Measurements from ENCODE around the gene FUOM. TPM values are rescaled to one million over a fixed set of nuclear protein-coding genes. Genes with fewer than 3 reads are reported as not detected.
"Not testable (repeated sequence)": the region's sequence is repeated elsewhere in the genome, so short reads cannot be mapped to it uniquely, and the experiment has no call there.

Gene FUOM
- total RNA-seq, 1 experiment from 2014 or later = 31.5 TPM

DNA sequence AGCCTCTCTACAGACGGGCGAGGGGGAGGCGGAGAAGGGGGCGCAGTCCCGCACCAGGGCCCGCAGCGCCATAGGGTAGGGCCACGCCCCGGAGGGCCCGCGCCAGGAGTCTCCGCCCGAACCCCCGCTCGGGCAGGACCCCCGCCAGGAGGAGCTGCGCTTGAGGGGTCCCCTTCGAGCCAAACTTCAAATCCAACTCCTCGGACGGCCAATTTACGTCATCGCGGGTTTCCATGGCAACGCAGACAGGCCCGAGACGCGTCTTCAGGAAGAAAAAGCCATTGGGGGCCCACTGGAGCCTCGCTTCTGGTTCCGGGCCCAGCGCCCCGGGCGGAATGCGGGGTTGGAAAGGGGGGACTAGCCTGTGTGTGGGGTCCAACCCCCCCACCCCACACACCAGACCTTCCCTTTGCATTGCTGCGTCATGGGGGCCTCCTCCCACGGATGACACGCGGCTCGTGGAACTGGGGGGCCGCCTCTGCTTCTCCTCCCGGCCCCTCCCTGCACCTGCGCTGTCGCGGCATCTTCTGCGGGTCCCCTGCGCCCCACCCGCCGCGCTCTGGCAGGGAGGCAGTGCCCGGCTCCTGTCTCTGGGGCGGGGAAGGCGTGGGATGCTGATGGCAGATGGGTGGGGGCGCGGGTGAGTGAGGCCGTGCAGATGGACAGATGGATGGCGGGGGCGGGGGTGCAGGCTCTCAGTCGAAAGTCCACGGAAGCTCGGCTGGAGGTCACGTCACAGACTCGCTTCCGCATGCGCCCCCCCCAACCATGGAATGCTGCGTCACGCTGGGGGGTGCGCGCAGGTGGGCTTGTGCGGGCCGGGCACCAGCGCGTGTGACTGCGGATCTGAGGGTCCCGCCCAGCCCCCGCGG is 22.3 kb downstream of the FUOM start:
- DNase-seq (ENCODE audit: low read depth) = no peak

DNA sequence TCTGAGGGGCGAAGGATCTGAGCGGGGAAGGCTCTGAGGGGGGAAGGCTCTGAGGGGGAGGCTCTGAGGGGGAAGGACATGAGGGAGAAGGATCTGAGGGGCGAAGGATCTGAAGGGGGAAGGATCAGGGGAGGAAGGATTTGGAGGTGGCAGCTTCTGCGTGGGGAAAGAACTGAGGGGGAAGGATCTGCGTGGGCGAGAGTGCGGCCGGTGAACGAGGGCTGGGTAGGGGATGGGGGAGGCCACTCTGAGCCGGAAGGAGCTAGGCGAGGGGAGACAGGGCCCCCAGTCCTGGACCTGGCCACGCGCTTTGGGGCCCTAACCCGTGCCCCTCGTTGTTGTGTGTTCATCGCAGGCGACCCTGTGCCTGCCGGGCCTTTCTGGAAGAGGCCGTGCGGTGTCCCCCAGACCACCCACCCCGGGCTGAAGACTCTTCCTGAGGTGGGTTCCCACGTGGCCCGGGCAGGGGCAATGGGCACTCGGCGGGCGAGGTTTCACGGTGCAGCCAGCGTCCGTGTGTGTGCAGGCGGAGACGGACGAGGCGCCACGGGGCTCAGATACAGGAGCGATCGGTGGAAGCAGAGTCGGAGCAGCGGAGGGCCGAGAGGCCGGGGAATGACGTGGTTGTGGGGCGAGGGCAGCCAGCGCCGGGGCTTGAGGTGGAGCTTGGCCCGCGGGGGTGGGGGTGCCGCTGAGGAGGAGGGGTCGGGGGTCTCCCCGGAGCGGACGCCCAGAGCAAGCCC is 23.1 kb downstream of the FUOM start:
- DNase-seq (ENCODE audit: low read depth) = no peak

DNA sequence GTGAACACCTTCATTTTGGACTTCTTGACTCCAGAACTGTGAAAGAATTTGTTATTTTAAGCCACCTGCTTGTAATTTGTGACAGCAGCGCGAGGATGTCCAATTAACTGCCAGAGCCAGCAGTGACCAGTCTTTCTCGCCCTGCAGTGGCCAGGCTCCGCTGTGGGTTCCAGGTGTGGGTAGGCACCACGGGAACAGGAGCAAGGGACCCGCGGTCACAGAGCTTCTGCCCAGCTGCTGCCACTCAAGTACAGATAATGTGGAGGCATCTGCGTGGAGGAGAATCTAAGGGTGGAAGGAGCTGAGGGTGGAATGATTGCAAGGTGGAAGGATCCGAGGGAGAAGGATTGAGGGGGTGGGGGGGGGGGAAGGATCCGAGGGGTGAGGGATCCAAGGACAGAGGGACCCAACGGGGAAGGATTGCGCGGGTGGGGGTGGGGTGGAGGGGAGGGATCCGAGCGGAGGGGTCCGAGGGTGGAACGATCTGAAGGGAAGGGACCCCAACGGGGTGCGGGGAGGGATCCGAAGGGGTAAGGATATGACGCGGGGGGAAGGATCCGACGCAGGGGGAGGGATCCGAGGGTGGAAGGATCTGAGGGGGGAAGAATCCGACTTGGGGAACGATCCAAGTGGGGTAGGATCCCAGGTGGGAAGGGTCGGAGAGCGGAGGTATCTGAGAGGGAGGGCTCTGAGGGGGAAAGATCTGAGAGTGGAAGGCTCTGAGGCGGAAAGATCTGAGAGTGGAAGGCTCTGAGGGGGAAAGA is 24.7 kb downstream of the FUOM start:
- DNase-seq (ENCODE audit: low read depth) = no peak

DNA sequence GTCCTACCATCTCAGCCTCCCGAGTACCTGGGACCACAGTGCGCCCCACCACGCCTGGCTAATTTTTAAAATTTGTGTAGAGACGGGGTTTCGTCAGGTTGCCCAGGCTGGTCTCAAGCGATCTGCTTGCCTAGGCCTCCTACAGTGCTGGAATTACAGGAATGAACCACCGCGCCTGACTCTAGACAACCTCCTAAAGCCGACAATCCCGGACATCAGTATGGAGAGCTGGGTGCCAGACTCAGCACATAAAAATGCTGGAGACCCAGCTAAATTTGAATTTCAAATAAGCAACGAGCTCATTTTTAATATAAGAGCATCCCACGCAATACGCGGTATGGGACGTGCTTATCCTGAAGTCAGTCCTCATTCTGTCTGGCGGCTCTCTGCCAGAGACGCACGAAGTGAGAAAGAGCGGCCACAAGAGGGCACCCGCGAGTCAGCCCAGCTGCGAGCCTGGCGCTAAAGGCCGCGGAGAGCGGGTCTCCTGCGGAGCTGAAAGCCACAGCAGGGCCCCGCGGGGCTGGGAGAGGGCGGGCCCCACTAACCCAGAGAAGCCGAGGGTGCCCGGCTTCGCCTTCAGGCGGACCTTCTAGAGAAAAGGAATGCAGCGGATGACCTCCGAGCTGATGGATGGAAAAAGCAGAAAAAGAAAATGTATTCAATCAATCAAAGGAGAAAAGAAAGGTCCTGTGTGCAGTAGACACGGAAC is 28.2 kb downstream of the FUOM start:
- DNase-seq (ENCODE audit: low read depth) = peak; percentile 78

DNA sequence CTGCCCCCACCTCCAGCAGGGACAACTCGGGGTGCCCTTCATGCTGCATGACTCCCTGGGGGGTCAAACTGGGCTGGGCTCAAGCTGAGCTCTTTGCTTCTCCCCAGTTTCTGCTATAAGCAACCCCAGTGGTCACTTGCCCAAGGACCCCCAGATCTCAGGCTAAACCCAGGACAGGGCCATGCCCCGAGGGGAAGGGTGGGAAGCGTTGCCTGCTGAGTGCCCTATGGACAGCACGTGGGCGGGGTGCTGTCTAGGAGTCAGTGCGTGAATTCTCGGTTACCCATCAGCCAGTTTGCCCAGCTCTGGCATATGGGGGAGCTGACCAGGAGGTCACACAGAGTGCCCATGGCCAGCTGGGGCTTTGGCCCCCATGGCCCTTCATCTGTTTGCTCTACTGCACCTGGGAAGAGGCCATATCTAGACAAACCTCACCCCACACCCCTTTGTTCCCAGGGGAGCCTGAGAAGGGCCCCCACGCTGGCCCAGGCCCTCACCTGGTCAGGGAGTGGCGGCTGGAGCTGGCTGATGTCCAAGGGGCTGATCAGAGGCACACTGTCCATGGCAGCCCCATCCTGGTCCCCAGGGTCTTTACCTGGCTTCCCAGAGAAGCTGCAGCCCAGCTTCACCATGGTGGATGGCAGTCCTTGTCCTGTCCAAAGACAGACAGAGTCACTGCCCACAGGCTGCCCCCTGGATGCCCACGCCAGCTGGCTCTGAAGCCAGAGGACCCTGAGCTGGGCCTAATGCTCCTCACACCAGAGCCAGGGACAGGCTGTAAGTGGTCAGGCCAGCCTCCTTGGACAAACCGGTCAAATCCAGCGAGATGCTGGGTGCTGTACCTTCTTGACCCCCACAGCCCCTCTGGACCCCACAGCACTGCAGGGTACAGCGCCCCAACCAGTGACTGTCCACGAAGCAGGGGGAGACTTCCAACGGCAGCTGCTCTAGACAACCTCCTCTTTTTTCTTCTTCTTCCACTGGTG is 29.2 kb downstream of the FUOM start:
- DNase-seq (ENCODE audit: low read depth) = no peak

DNA sequence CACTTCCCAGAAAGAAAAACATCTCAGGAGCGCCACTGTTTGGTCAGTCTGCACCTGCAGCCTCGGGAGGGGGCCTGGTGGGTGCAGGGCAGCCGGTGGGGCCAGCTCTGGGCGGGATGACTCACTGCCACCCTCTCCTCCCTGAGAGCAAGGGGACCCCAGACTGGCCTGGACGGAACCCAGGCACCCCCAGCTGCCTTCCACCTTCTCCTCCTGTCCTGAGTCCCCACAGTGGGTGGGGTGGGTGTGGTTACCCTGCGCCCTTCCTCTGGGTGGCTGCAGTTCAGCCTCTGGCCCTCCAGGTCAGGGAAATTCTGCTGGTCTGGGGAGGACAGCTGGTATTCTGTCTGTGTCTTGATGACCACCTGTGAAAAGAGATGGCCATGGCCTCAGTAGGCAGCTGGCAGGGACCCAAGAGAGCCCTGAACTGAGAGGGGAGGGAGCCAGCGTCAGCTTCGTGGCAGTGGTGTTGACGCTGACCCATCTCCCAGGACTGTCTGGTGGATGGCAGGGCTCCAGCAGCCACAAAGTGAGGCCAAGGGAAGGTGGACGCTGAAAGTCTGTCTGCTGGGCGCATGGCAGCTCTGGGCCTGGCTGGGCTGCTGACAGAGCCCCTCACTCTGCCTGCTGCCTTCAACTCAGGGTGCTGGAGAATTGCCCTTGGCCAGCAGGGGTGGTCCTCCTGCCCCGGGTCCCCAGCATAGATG is 30.0 kb downstream of the FUOM start:
- peak; percentile 38 for DNase-seq (ENCODE audit: low read depth)

DNA sequence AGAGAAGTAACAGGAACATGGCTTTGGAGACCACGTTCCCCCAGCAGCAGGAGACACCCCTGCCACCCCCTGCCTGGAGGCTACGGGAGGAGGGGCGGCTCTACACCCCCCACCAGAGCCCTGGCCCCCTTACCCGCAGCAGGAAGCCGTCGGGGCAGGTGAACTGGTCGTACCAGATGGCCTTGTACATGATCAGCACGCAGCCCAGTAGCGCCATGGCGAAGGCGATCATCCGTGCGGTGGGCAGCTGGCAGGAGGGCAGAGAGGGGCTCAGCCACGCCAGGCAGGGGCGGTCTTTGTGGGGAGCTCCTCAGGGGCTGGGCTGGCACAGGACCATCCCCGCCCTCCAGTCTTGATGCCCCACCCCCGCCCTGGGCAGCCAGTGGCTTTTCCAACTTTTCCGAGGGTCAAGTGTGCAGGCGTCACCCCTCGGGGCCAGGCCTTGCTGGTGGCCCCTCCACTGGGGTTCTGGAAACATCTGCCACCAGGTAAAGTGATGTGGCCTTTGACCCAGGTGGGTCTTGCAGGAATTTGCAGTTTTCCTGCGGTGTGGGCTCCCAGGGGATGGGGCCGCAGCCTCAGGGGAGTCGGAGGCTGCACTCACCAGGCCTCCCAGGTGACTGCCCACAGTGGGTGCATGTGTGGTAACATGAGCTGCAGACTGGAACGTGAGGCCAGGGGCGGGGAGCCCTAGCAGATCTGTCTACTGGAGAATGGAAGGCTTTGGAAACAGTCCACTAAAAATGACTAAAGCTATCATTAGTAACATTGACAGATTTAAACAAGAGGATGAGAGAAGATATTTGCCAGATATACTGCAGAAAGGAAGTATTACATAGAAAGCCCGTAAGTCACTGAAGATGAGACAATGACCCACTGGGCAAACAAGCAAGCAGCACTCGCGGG is 30.8 kb downstream of the FUOM start:
- DNase-seq (ENCODE audit: low read depth) = no peak

DNA sequence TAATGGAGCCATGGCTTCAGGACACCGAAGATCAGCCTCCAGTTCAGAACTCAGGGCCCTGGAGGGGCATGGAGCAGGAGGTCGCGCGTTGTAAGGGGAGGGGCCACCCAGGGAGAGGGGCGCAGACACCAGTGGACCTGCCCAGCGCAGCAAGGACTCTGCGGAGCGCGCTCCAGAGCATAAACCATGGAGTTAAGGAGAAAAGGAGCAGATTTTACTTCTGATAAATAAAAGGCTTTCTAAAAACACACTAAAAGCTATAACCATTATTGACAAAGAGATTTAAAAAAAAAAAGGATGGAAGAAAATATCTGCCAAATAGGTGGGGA is 31.6 kb downstream of the FUOM start:
- DNase-seq (ENCODE audit: low read depth) = no peak

DNA sequence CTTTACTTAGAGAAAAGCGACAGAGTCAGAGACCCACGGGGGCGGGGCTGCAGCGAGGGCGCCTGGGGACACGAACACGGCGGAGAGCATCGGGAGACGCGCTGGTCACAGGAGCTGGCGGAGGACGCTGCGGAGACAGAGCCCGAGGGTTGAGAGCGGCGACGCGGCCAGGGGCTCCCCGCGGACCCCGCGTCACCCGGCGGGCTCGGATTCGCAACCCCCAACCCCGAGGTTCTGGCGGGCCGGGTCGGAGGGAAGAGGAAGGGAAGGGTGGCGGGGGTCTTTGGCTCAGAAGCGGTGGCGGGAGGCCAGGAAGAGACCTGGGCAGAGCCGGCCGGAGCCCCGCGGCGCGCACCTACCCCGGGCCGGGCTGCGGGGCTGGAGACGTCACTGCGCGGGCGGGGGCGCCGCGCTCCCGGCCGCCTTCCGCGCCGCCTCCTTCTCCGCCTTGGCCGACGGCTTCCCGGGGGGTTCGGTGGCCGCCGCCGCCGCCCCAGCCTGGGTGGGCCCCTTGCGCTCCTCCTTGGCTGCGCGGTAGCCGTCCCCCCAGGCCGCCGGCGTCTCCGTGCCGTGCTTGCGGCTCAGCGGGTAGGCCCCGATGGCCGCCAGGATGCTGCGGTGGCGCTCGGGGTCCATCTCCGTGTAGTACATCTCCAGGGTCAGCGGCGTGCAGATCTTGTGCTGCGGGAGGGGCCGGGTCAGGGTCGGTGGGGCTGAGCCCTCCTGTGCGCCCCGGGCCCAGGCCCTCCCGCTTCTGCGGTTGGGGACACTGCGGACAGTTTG is 32.2 kb downstream of the FUOM start:
- DNase-seq (ENCODE audit: low read depth) = no peak

DNA sequence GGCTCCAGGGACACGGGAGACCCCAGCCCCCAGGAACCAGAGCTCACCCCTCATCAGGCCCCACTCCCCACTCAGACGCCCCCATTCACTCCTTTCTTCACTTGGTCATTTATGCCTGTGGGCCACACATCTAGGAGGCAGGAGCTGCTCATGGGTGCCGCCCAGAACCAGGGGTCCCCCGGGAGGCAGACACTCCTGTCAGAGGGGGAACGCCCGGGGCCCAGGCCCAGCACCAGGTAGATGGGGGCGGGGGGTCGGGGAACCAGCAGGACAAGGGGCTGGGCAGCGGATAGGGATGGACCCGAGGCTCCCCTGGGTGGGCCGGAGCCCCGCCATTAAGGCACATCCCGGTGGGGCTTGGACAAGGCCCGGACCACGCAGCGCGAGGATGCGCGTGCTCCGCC is 33.0 kb downstream of the FUOM start:
- no peak for DNase-seq (ENCODE audit: low read depth)

DNA sequence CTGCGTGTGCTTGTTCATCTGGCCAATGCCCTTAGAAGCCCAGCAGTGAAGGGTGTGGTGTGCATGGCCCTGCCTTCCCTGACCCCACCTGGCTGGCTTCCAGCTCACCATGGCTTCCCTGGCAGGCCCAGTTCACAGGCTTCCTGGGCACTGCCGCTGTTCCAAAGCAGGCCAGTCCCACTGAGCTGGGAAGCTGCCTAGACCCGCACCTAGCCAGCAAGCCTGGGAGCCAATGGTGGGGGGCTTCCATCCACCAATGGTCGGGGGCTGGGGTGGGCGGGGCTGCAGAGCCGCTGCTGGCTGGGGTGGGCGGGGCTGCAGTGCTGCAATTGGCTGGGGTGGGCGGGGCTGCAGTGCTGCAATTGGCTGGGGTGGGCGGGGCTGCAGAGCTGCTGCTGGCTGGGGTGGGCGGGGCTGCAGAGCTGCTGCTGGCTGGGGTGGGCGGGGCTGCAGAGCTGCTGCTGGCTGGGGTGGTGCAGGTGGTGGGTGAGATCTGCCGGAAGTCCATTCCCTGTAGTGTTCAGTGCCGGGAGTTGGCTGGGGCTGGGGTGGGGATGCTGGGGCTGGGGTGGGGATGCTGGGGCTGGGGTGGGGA is 33.5 kb downstream of the FUOM start:
- no peak for DNase-seq (ENCODE audit: low read depth)

DNA sequence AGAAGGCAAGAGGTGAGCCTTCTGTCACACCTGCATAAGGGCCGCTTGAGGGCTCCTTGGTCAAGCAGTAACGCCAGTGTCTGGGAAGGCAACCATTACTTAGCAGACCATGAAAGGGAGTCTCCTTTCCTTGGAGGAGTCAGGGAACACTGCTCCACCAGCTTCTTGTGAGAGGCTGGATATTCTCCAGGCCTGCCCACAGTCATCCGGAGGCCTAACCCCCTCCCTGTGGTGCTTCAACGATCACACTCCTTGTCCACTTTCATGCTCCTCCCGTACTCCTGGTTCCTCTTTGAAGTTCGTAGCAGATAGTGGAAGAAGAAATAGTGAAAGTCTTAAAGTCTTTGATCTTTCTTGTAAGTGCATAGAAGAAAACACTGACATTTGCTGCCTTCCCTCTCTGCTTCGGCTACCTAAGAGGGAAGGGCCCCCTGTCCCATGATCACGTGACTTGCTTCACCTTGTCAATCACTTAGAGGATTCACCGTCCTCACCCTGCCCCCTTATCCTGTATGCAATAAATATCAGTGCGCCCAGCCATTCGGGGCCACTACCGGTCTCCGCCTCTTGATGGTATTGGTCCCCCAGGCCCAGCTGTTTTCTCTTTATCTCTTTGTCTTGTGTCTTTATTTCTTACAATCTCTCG is 35.6 kb downstream of the FUOM start:
- DNase-seq (ENCODE audit: low read depth) = not testable (repeated sequence)

DNA sequence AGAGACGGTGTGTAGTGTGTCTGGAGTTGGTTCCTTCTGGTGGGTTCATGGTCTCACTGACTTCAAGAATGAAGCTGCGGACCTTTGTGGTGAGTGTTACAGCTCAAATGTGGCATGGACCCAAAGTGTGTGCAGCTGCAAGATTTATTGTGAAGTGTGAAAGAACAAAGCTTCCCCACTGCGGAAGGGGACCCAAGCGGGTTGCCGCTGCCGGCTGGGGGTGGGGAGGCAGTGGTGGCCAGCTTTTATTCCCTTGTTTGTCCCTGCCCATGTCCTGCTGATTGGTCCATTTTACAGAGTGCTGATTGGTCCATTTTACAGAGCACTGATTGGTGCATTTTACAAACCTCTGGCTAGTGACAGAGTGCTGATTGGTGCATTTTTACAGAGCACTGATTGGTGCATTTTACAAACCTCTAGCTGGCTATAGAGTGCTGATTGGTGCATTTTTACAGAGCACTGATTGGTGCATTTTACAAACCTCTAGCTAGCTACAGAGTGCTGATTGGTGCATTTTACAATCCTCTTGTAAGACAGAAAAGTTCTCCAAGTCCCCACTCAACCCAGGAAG is 36.9 kb downstream of the FUOM start:
- peak; percentile 32 for DNase-seq (ENCODE audit: low read depth)

DNA sequence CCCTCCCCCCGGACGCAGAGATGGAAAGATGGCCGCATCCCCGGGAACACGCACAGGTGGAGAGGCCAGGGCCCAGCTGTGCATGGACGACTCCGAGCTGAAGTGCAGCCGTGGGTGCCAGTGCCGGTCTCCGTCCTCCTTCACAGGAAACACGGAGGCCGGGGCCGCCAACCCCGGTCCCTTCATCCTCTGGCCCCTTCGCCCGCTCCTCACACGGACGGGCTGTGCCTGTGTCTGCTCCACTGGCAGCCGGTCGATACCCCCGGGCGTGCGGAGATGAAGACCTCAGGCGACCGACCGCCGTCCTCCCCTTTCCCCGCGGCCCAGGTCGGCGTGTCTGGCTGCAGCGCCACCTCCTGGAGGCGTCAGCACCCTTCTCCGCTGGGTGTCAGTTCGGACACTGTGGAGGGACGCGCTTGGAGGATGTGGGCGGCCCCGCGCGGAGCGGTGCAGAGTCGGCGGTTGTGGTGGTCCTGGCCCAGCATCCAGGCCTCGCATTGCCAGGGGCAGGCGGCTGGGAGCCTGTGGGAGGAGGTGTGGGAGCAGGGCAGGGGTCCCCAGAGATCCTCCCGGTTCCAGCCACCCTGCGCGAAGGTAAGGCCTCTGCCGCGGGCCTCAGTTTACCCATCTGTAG is 39.2 kb downstream of the FUOM start:
- DNase-seq (ENCODE audit: low read depth) = peak; percentile 55

DNA sequence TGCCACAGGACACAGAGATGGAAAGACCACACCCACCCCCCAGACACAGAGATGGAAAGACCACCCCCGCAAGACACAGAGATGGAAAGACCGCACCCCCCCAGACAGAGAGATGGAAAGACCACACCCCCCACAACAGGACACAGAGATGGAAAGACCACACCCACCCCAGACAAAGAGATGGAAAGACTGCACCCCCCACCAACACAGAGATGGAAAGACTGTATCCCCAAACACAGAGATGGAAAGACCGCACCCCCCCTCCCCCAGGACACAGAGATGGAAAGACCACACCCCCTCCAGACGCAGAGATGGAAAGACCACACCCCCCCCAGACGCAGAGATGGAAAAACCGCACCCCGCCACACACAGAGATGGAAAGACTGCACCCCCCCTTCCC is 41.1 kb downstream of the FUOM start:
- no peak for DNase-seq (ENCODE audit: low read depth)

DNA sequence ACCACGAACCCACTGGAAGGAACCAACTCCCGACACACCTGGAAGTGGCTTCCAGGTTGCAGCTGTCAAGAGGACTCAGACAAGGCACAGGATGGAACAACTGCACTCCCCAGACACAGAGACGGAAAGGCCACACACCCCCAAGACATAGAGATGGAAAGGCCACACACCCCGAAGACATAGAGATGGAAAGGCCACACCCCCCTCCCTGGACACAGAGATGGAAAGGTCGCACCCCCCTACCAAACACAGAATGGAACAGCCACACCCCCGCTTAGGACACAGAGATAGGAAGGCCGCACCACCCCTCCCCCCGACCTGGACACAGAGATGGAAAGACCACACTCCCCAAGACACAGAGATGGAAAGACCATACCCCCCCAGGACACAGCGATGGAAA is 41.6 kb downstream of the FUOM start:
- DNase-seq (ENCODE audit: low read depth) = no peak
